Erythroblast (primary cell): Measurements from ENCODE around the gene PHF10.

Source experiments
- DNase-seq, 2 experiments: peaks; one replicate each; lab custom pipeline; 2025; lab: John Stamatoyannopoulos, UW
- GATA1 ChIP-seq: IDR thresholded peaks from 2 replicates; pipeline ENCODE4 v1.6.1; 2011; ENCODE audit warnings: low read depth, mild to moderate bottlenecking, control low read depth, low read length, moderate library complexity
- POLR2A ChIP-seq: IDR thresholded peaks from 2 replicates; pipeline ENCODE4 v1.6.1; 2011; ENCODE audit warnings: mild to moderate bottlenecking, low read length

Gene PHF10

DNA sequence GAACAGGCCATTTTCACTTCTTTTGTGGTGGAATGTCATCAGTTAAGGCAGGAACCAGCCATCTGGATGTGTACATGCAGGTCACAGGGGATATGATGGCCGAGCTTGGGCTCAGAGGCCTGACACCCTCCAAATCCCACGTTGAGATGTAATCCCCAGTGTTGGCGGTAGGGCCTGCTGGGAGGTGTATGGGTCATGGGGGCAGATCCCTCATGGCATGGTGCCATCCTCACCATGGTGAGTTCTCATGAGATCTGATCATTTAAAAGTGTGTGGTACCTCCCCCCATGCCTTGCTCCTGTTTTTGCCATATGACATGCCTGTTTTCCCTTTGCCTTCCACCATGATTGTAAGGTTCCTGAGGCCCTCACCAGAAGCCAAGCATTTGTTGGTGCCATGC is 49.3 kb downstream of the PHF10 start:
- no peak for DNase-seq
- TF ChIP-seq POLR2A (no peak), GATA1 (no peak)

DNA sequence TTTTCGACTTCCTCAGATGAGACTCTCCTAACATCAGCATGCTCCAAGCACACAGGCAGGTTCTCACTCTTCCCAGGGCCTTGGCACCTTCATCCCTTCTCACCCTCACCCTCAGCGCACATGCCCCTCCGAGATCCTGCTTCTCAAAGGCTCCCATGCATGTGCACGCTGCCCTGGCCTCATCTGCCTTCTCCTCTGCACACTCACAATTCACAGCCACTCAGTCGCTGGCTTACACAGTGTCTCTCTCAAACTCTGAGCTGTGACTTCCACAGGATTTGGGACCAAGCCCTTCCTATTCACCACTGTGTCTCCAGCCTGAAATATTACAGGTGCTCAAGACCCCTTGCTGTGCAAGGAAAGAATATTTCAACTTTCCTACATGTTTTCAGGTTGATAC is 52.7 kb downstream of the PHF10 start:
- TF ChIP-seq POLR2A (no peak), GATA1 (no peak)
- DNase-seq: no peak

DNA sequence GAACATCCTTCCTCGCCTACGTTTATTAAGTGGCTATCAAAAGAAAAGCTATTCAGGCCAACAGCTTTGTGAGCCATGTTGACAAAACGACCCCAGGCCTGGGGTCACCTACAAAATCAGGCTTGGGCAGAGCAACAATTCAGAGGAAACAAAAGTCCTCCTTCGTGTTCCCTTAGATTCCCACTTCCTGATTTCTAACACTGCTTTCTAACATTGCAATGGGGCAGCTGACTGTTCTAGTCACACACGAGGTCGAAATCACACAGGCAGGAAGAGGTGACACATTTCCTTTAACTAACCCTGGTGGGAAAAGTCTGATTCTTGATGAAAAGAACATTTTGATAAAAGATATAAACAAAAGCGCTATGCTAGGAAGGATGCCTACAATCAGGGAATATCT is 54.4 kb downstream of the PHF10 start:
- no peak for DNase-seq
- TF ChIP-seq POLR2A (no peak), GATA1 (no peak)

DNA sequence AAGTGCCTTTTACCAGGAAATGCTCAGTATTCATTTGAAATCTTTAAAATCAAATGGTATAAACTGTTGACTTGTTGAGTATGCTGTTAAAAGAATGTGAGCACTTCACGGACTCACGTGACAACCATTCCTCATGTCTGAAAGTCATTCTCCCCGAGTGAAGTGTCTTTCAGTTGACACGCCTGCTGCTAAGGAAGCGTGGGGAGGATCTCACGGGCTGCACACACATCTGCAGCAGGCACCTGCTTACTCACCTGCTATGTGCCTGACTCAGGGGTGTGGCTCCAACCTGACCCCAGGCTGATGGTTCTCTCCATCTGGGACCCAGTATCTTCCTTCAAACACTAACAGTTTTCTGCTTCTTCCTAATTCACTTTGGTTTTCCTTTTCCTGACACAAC is 55.2 kb downstream of the PHF10 start:
- no peak for DNase-seq
- no peak for TF ChIP-seq GATA1
- no peak for TF ChIP-seq POLR2A

DNA sequence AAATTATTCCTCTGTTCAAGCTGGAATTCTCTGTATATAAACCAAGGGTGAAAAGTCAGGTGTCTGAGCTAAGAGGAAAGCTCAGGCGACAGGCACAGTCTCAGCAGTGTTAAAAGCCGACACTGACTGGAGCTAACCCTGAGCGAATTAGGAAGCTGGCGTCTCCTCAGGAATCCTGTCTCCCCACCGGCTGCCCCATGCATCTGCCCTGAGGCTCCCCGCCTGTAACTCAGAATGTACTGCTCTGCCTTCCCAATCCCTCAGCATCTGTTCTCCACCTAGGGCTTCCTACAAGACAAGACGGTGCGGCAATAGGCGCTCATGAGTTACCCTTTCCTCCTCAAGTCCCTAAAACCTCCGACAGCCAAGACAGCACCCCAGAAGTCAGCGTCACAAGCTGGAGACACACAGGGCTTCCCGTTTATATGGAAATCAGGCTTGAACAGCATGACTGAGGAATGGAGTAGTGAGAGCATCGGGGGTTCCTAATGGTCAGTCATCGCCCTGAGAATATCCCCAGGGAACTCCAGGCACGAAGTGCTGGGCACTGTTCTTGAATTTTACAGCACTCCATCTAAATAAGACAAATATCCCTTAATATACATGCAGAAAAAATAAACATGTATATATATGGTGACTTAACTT is 56.0 kb downstream of the PHF10 start:
- DNase-seq: no peak
- TF ChIP-seq GATA1 (no peak), POLR2A (no peak)

DNA sequence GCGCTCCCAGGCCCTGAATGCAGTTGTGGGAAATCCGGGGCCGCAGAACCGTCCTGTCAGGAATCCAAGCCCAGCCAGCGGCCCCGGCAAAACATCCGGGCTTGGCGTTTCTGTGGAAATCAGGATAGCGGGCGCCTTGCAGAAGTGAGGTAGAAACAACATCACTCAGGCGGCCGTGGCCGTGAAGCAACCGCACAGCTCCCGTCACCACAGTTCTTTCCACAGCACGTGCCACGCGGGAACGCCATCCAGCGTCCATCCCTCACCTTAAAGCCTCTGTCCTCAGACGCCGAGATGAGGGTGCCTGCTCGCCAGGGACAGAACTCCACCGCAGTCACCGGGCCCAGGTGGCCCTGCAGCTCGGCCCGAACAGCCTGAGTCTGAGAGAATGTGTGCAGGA is 56.6 kb downstream of the PHF10 start:
- no peak for DNase-seq
- TF ChIP-seq POLR2A: no peak
- no peak for TF ChIP-seq GATA1

DNA sequence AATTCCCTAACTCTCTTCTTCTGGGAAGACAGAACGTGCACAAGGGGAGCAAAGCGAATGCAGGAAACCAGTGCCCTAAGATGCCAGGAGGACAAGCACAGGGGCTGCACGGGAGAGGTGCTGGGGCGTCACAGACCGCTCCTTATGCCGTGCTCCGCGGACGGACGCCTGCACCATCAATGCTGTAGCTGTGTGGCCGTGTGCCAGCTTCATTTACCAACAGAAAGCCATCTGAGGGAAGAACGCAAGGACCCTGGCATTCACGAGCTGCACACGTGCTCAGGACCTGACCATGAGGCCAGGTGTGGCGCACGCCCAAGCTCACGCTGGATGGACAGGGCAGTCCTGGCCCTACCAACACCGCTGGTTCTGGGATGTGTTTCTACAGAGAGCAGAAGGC is 57.9 kb downstream of the PHF10 start:
- TF ChIP-seq POLR2A (no peak), GATA1 (no peak)
- DNase-seq: no peak

DNA sequence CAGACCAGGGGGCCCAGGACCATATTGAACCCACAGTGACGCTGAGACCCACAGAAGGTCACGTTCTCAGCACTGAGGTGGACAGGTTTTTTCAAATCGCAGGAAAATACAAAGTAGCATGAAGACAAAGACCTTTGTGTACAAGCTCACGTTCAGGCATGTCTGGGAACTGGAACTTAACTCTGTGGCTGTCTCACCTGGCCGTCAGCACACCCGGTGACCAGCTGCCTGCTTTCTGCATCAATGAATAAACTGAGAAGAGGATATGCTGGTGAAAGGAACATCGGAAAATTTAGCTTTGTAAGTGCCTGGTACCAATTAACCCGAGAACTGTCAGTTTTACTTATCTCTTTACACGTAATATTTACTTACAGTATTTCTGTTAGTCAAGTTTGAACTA is 59.0 kb downstream of the PHF10 start:
- no peak for DNase-seq

DNA sequence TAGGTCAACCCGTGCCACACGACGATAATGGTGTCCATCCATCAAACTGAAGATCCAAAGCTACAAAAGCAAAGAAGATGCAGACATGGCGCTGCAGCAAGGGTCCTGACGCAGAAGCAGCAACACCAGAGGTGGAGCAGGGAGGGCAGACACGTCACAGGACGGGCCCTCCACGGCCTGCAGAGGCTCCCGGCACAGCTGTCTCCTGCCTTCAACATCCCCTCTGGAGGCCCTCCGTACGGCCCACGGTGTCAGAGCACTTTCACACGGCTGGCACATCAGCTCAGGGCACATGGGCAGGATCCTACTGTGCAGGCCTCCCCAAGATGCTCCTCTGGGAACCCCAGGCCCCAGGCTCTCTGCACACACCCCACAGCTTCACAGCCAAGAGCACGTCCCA is 60.1 kb downstream of the PHF10 start:
- no peak for DNase-seq
- no peak for TF ChIP-seq POLR2A

More for the DNA sequence above, 59.0 kb downstream of the PHF10 start:
- TF ChIP-seq GATA1 (no peak), POLR2A (no peak)

DNA sequence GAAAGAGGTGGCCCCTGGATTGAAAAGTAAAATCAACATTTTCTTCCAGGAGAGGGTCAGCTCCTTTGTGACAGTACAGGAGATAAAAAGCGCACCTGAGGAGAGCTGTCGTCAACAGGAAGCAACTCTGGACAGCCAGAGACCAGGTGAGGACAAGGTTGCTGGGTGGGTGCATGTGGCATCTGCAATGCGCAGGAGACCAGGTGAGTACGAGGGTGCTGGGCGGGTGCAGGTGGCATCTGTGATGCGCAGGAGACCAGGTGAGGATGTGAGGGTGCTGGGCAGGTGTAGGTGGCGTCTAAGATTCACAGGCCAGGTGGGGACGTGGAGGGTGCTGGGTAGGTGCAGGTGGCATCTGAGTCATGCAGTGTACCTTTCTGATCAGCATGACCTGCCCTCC is 60.8 kb downstream of the PHF10 start:
- DNase-seq: no peak
- no peak for TF ChIP-seq POLR2A

DNA sequence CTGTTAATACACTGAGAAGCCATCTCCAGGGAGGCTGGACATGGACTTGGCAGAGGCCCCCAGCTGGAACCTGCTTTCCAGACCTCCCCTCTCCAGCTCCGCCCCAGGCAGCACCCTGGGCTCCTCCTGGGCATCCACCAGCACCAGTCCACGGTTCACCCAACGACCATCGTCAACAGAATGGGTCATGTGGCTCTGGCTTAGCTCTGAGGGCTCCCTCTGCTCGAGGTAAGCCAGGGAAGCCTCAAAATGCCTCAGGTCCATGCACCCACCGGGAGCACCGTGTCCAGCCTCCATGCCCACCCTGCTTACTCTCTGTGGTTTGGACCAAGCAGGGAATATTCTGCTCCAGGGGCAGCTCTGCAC is 62.9 kb downstream of the PHF10 start:
- TF ChIP-seq GATA1: no peak
- DNase-seq: no peak

DNA sequence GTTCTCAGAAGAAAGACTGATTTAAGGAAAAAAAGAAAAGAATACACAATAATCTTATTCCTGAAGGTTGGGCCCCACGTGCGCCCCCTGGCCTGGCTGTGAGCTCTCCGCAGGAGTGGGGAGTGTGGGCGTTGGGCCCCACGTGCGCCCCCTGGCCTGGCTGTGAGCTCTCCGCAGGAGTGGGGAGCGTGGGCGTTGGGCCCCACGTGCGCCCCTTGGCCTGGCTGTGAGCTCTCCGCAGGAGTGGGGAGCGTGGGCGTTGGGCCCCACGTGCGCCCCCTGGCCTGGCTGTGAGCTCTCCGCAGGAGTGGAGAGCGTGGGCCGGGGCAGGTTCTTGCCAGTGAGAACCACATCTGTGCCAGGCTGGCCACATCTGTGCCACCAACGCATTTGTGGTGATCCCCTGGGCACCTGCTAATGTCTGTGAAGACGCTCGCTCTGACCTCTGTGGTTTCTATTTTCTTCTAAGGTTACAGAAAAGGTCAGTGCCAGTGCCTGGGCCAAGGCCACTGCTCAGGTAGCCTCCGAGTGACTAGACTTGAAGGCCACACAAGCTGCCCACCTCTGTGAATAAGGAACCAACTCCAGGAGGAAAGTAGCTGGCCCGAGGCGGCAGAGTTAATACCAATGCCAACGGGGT is 63.4 kb downstream of the PHF10 start:
- TF ChIP-seq POLR2A: no peak
- no peak for TF ChIP-seq GATA1
- DNase-seq: no peak

DNA sequence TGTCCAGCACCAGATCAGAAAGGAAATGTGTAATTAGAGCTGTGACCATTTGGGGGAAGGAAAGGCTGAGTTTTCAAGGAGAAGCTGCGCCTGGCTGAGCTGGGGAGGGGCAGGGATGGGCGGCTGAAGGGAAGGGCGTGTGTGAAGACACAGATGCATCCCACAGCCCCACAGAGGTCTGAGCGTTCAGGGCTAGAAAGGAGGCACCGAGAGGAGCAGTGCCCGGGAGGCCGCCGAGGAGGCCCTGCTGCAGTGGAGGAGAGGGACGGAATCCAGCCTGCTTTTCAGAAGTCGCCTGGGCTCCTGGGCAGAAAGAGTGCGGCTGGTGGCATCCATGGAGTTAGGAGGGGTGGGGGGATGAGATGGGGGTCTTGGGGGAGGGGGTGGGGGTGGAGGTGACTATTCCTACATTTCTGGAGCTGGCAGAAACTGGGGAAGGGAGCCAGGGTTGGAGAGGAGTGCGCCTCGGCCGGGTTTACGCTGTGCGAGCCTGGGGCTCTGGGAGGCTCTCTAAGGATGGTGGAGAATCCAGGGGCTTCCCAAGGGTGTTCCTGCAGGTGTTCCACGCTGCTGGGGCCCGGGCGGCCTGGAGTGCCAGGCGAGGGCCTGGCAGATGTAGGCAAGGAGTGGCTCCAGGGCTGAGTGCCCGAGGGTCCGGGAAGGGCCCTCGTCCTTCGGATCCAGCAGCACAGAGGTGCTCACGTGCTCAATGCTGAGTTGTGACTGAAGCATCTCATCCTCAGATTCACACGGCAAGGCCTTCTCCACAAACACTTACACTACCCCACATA is 64.3 kb downstream of the PHF10 start:
- TF ChIP-seq POLR2A: no peak
- no peak for TF ChIP-seq GATA1
- no peak for DNase-seq

DNA sequence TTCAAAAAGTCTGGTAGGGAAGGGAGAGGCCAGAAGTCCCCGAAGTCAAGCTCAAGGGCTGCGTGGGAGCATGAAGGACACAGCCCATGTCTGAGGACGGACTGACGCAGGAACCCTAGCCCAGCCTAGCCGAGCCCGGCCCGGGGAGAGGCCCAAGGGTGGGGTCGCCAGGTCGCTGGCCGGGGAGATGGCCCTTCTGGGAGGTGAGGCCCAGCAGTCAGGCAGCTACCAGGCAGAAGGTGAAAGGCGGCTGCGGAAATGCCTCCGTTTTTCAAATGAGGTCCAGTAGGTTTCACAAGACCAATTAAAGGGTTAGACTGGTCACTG is 67.1 kb downstream of the PHF10 start:
- DNase-seq: no peak
- TF ChIP-seq POLR2A: no peak
- TF ChIP-seq GATA1: no peak

DNA sequence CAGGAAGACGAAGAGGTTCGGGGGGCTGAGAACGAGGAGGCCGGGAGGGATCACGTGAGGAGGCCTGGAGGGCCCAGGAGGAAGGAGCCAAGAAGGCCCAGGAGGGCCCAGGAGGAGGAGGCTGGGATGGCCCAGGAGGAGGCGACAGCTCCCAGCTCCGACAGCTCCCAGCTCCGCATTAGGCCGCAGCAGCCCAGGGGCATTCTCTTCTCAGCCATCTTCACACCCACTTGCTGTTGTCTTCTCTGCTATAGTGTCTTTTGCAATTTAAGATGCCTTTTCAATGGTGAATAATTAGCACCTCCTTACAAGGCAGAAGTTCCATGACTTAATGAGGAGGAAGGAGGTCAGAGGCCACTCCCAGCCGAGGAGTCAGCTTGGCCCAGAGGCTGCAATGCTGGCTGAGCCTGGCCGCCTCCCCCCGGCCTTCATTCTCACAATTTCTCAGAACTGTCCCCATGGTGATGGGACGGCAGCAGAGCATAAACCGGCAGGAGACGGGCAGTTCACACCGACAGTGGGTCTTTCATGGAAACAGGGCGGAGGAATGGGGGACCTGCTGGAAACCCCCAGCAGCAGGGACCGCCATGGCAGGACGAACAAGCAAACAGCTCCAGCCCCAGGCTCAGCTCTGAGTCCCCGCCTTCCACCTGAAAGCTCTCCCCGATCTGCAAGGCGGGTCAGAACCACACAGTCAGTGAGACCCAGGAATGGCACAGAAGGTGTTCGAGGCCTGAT is 67.6 kb downstream of the PHF10 start:
- TF ChIP-seq GATA1 (no peak), POLR2A (no peak)
- no peak for DNase-seq
